WERI-Rb-1 (cell line): ENCODE measurements around the gene LSM11.

Experiments used
- DNase-seq: peaks from one replicate; pipeline ENCODE4 v3.0.0-alpha.2; 2020
- H3K27ac ChIP-seq: fragments of 250-450 bp; sonication (Bioruptor Pico); 2 replicates; pipeline ENCODE4 v1.5.1; 2020; ENCODE audit warnings: mild to moderate bottlenecking, moderate library complexity
- H3K27me3 ChIP-seq: fragments of 250-450 bp; sonication (Bioruptor Pico); 2 replicates; pipeline ENCODE4 v1.5.1; 2021; ENCODE audit warnings: mild to moderate bottlenecking, low read depth, moderate library complexity; ENCODE audit not compliant: insufficient read depth, severe bottlenecking
- H3K36me3 ChIP-seq: fragments of 250-450 bp; sonication (Bioruptor Pico); 2 replicates; pipeline ENCODE4 v1.5.1; 2020; ENCODE audit warnings: mild to moderate bottlenecking, moderate library complexity
- H3K4me3 ChIP-seq: 2 replicates; pipeline ENCODE4 v1.5.1; 2011; ENCODE audit warnings: low read depth, mild to moderate bottlenecking, control low read depth, low read length
- H3K9me3 ChIP-seq: fragments of 250-450 bp; sonication (Bioruptor Pico); 2 replicates; pipeline ENCODE4 v1.5.1; 2021; ENCODE audit warnings: mild to moderate bottlenecking, moderate library complexity; ENCODE audit not compliant: severe bottlenecking
- TF ChIP-seq, protein P1 (sequence below): IDR thresholded peaks from 2 replicates; pipeline ENCODE4 v1.5.1; 2011; ENCODE audit warnings: low read depth, mild to moderate bottlenecking, control low read depth, inconsistent platforms, low read length

The LSM11 gene

DNA sequence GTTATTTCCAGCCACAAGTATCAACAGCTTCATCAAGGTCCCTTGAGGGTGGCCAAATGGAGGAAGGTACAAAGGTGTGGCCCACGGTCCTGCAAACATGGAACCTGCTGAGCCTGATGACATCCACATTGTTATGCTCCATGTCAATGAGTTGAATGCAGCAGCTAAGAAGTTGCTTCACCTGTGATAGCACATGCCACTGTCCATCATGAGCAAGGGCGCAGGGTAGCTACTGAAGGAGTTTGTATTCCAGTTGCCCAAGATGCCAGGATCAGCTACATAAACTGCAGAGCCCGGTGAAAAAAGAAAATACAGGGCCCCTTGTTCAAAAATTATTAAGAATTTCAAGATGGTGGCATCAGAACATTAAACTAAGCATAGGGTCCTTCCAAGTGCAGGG, 24.2 kb downstream of the LSM11 start:
- DNase-seq, result no peak
- no peaks in the 10 kb centered on the region for H3K9me3 ChIP-seq
- TF ChIP-seq, protein P1, sequence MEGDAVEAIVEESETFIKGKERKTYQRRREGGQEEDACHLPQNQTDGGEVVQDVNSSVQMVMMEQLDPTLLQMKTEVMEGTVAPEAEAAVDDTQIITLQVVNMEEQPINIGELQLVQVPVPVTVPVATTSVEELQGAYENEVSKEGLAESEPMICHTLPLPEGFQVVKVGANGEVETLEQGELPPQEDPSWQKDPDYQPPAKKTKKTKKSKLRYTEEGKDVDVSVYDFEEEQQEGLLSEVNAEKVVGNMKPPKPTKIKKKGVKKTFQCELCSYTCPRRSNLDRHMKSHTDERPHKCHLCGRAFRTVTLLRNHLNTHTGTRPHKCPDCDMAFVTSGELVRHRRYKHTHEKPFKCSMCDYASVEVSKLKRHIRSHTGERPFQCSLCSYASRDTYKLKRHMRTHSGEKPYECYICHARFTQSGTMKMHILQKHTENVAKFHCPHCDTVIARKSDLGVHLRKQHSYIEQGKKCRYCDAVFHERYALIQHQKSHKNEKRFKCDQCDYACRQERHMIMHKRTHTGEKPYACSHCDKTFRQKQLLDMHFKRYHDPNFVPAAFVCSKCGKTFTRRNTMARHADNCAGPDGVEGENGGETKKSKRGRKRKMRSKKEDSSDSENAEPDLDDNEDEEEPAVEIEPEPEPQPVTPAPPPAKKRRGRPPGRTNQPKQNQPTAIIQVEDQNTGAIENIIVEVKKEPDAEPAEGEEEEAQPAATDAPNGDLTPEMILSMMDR, result no peak
- no peaks in the 10 kb centered on the region for H3K36me3 ChIP-seq
- no peak overlapping the region for H3K4me3 ChIP-seq
- no peak overlapping the region for H3K27ac ChIP-seq
- no peaks in the 10 kb centered on the region for H3K27me3 ChIP-seq

GRCh38 chr5:157770665-157771064, 27.2 kb downstream of the LSM11 start:
- Histone ChIP-seq H3K36me3 (no peaks in the 10 kb centered on the region), H3K27me3 (no peaks in the 10 kb centered on the region), H3K9me3 (no peaks in the 10 kb centered on the region), H3K4me3 (no peak overlapping the region), H3K27ac (no peak overlapping the region)
- TF ChIP-seq, protein P1, result no peak
- no peak for DNase-seq

GRCh38 chr5:157772127-157772526, 28.6 kb downstream of the LSM11 start:
- no peak for DNase-seq
- Histone ChIP-seq H3K9me3 (no peaks in the 10 kb centered on the region), H3K4me3 (no peak overlapping the region), H3K27me3 (no peaks in the 10 kb centered on the region), H3K36me3 (no peaks in the 10 kb centered on the region), H3K27ac (no peak overlapping the region)
- TF ChIP-seq, protein P1, result no peak

- Histone ChIP-seq H3K27me3 (no peaks in the 10 kb centered on the region), H3K4me3 (no peak overlapping the region), H3K36me3 (no peaks in the 10 kb centered on the region), H3K9me3 (no peaks in the 10 kb centered on the region), H3K27ac (no peak overlapping the region)
- no peak for DNase-seq
- TF ChIP-seq, protein P1, result no peak
These were observed 34.8 kb downstream of the LSM11 start for GRCh38 chr5:157778121-157778805.

- Histone ChIP-seq H3K27me3 (no peaks in the 10 kb centered on the region), H3K9me3 (no peaks in the 10 kb centered on the region), H3K27ac (no peak overlapping the region), H3K4me3 (no peak overlapping the region), H3K36me3 (no peaks in the 10 kb centered on the region)
- no peak for DNase-seq
- TF ChIP-seq, protein P1, result no peak
These were observed 35.7 kb downstream of the LSM11 start for GRCh38 chr5:157779221-157779620.

DNA sequence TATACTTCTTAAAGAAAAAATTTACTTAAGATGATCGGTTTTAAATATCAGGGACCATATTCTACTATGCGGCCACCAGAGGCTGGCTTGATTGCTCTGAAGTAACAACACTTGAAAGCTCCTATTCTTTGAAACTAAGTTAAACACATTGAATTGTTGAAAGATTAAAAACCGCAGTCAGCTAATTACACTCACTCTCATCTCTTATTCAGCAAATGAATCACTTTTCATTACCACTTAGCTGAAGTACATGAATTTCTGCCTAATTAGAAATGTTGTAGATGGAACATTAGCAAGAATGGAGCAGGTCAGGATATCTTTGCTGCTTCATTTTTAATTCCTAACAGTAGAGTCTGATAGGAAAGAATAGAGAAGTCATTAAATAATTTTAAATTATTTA, 42.3 kb downstream of the LSM11 start:
- no peak overlapping the region for H3K27ac ChIP-seq

More for the DNA sequence above, 42.3 kb downstream of the LSM11 start:
- no peaks in the 10 kb centered on the region for H3K9me3 ChIP-seq
- H3K27me3 ChIP-seq, result no peaks in the 10 kb centered on the region
- no peak overlapping the region for H3K4me3 ChIP-seq
- H3K36me3 ChIP-seq, result peaks cover 16% of the 10 kb centered on the region
- TF ChIP-seq, protein P1, result no peak
- no peak for DNase-seq
